Heart left ventricle (tissue), 13 donors: ENCODE data around the gene TPT1.

Source experiments
- POLR2A ChIP-seq, 2 donors: fragments of 450-650 bp; IDR thresholded peaks; one replicate each; pipeline ENCODE4 v1.6.1; 2017; ENCODE audit warnings: antibody characterized with exemption in 2 of 2, mild to moderate bottlenecking in 2 of 2, moderate library complexity in 2 of 2
- TF ChIP-seq, protein P1 (sequence below), 12 donors: fragments of 200-600 bp; sonication (generic) in 4 of 12; IDR thresholded peaks; one replicate each; pipeline versions ENCODE4 v1.5.0 to v1.8.0; 2018 to 2022; ENCODE audit warnings: antibody characterized with exemption in 12 of 12, mild to moderate bottlenecking in 5 of 12
- donor health status: ischemic (EF 13 %, LVEDD 7.1; RV severe dilation, severe dysfunction).
- donor health status: DM: no; HTN: yes; CAD: no.
- donor health status: DM: no; HTN: no; CAD: no.
- donor health status: ischemic (EF 25% LVEDD 6.9; RV normal size, moderate dysfunction).
- donor health status: ischemic (EF 25% LVEDD 5.7; RV mildly dilated, moderate dysfunction).
- donor health status: ischemic (EF 35%, LVEDD 5.7; RV mildly dilated, moderate dysfunction).
- donor health status: nonischemic (EF 11% LVEDD 7.7; RV severe dilation, severe dysfunction).
- donor health status: DM: yes; HTN: yes; CAD: no.
- donor health status: PGD.
- donor health status: ischemic (EF 29% LVEDD 5.4; RV normal size, mild dysfunction).
- donor health status: nonischemic (EF 23%, LVEDD 6.1; RV moderate dilation, normal function).

DNA sequence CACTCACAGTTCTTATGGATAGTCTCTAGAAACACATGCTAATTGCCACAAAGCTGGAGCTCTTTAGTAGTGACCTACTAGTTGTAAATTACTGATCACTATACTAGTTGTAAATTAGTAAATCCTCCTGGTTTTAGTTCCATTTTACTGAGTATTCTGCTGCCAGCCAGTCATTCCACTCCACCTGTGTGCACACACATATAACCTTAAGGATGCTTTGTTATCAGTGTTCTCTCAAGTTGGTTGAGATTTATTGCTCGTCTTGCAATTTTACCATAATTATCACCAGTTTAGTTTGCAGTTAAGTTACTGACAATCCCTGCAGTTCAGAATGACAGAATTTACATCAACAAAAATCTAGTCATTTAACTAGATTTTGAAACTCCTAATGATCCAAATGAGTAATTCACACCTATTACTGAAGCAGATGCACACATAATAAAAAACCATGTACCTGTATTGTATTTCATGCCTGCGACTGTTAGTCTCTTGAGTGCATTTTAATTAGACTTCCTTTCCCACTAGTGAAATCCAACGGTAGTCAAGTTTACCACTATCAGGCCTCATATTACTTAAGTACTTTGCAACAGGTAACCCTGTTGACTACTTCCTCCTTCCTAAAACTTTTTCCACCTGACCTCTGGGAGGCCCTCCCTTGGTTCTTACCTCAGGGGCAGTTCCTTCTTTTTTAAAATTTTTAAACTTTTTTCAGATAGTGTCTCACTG is 7.6 kb downstream of the TPT1 start:
- TF ChIP-seq, protein P1, sequence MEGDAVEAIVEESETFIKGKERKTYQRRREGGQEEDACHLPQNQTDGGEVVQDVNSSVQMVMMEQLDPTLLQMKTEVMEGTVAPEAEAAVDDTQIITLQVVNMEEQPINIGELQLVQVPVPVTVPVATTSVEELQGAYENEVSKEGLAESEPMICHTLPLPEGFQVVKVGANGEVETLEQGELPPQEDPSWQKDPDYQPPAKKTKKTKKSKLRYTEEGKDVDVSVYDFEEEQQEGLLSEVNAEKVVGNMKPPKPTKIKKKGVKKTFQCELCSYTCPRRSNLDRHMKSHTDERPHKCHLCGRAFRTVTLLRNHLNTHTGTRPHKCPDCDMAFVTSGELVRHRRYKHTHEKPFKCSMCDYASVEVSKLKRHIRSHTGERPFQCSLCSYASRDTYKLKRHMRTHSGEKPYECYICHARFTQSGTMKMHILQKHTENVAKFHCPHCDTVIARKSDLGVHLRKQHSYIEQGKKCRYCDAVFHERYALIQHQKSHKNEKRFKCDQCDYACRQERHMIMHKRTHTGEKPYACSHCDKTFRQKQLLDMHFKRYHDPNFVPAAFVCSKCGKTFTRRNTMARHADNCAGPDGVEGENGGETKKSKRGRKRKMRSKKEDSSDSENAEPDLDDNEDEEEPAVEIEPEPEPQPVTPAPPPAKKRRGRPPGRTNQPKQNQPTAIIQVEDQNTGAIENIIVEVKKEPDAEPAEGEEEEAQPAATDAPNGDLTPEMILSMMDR (IDR thresholded peaks at IDR 0.05) = no peak
- no peak for TF ChIP-seq POLR2A (IDR thresholded peaks at IDR 0.05)
